GM12878 (cell line): Measurements from ENCODE around the gene AKT1. TPM values are rescaled to one million over a fixed set of nuclear protein-coding genes. Genes with fewer than 3 reads are reported as not detected.

Source experiments
- HCFC1 ChIP-seq: fragments of 150-350 bp; IDR thresholded peaks from 2 replicates; pipeline ENCODE4 v1.6.1; 2014; ENCODE audit warnings: low read length
- MTA3 ChIP-seq: IDR thresholded peaks from 2 replicates; pipeline ENCODE4 v1.6.1; 2012; ENCODE audit warnings: low read length, inconsistent platforms, borderline replicate concordance
- NFXL1 ChIP-seq: fragments of 450-650 bp; IDR thresholded peaks from 2 replicates; pipeline ENCODE4 v1.6.1; 2017; ENCODE audit warnings: antibody characterized with exemption, mild to moderate bottlenecking, borderline replicate concordance
- PAX8 ChIP-seq: fragments of 450-650 bp; IDR thresholded peaks from 2 replicates; pipeline ENCODE4 v1.6.1; 2017; ENCODE audit warnings: mild to moderate bottlenecking, moderate library complexity
- POU2F2 ChIP-seq: IDR thresholded peaks from 3 replicates; pipeline ENCODE4 v1.6.1; 2011; ENCODE audit warnings: low read depth, mild to moderate bottlenecking, low read length, borderline replicate concordance
- polyA plus RNA-seq, 11 experiments: library from polyadenylated mRNA; depleted of rRNA in 4 of 11; unstranded in 6 of 11; stranded (reverse) in 5 of 11; fragments of >200 nt; fragmentation: Nextera tagmentation in 4 of 11; fragmentation: Illumina TruSeq in 1 of 11; extraction: Ambion mirVana in 4 of 11; extraction: Trizol in 1 of 11; gene quantifications; 1 replicate in 1 of 11; 2 replicates in 10 of 11; pipeline versions ENCODE4 v1.2.1 to v1.2.3, GENCODE V29; 2011 to 2016; ENCODE audit warnings: inconsistent platforms in 2 of 11, missing spikeins in 2 of 11, low read depth in 1 of 11
- total RNA-seq, 4 experiments: library from RNA; depleted of rRNA in 3 of 4; stranded (reverse); fragments of >200 nt in 3 of 4; fragmentation: Illumina TruSeq in 1 of 4; extraction: Trizol in 1 of 4; gene quantifications; 2 replicates each; pipeline versions ENCODE4 v1.2.1 to v1.2.3, GENCODE V29; 2013 to 2021
- TF ChIP-seq, protein P1 (sequence below): IDR thresholded peaks from 2 replicates; pipeline ENCODE4 v1.6.1; 2012; ENCODE audit warnings: improper control_type of control experiment, low read depth, low read length; ENCODE audit not compliant: insufficient replicate concordance

AKT1 gene
- total and polyA plus RNA-seq, 10 of the 15 experiments (the other 5 are each of a cell fraction or from before 2014, with no cell fraction given): 0.63 to 110 (median 58.9) TPM

DNA sequence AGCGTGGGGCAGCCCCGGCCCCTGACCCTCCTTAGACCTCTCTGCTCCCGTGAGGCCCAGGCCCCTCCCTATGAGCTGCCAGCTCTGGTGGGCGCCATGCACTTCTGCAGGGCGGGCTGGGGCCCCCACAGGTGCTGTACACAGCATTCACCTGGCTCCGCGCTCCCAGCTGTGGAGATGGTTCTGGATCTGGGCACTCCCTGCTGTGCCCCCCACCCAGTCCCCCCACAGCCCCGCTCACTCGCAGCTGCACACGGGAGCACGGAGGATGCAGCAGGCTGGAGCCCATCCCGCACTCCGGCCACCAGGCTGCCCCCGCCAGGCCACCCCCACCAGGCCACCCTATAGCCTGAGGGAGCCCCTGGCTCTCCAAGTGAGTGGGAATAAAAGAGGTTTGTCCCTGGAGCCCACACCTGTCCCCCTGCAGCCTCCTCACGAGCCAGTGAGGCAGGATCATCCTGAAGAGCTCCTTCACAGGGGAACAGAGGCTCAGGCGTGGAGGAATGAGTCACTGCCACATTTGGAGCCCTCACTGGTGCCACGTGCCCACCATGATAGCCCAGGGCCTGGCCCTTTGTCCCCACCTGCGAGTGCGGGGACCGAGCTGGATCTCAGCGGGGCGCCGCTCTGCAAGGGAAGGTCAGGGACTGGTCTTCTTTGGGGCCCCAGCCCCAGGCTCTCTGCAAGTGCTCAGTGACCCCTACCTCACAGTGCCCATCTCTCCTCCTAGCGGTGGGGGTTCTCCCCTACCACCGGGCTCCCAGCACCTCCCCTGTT, 69.6 kb downstream of the AKT1 start (continued):
- TF ChIP-seq, protein P1, sequence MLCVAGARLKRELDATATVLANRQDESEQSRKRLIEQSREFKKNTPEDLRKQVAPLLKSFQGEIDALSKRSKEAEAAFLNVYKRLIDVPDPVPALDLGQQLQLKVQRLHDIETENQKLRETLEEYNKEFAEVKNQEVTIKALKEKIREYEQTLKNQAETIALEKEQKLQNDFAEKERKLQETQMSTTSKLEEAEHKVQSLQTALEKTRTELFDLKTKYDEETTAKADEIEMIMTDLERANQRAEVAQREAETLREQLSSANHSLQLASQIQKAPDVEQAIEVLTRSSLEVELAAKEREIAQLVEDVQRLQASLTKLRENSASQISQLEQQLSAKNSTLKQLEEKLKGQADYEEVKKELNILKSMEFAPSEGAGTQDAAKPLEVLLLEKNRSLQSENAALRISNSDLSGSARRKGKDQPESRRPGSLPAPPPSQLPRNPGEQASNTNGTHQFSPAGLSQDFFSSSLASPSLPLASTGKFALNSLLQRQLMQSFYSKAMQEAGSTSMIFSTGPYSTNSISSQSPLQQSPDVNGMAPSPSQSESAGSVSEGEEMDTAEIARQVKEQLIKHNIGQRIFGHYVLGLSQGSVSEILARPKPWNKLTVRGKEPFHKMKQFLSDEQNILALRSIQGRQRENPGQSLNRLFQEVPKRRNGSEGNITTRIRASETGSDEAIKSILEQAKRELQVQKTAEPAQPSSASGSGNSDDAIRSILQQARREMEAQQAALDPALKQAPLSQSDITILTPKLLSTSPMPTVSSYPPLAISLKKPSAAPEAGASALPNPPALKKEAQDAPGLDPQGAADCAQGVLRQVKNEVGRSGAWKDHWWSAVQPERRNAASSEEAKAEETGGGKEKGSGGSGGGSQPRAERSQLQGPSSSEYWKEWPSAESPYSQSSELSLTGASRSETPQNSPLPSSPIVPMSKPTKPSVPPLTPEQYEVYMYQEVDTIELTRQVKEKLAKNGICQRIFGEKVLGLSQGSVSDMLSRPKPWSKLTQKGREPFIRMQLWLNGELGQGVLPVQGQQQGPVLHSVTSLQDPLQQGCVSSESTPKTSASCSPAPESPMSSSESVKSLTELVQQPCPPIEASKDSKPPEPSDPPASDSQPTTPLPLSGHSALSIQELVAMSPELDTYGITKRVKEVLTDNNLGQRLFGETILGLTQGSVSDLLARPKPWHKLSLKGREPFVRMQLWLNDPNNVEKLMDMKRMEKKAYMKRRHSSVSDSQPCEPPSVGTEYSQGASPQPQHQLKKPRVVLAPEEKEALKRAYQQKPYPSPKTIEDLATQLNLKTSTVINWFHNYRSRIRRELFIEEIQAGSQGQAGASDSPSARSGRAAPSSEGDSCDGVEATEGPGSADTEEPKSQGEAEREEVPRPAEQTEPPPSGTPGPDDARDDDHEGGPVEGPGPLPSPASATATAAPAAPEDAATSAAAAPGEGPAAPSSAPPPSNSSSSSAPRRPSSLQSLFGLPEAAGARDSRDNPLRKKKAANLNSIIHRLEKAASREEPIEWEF: no peak
- TF ChIP-seq POU2F2 (no peak), PAX8 (no peak), MTA3 (no peak), NFXL1 (no peak), HCFC1 (no peak)
